IPS DF 19.7 (cell line): ENCODE measurements around the gene CDH13.

ENCODE experiments used
- DNase-seq: peaks from one replicate; pipeline ENCODE4 v3.0.0-alpha.2; 2013; ENCODE audit warnings: low read depth, low spot score

CDH13 gene

DNA sequence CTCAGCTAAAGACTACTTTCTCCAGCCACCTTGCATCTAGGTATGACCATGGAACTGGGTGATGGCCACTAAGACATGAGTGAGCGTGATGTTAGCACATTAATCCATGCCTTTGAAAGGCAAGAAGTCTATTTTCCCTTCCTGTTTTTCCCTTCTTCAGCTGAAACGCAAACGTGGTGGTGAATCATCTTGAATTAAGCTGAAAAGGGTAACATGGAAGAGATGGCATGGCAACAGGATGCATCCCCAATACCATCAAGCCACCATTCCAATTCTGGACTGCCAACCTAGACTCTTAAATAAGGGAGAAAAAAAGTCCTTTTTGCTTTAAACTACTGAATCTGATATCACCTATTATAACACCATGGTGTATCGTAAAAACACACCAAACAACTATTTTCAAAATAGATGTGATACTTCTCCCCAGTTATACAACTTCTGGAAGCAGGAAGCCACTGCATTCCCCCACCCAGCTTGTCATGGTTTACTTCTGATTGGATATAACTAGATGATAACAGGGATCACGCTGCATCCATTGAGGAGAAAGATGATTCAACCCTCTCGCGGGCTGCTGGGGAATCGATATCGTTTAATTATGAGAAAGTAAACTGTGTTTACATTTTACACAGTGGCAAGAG, 368.6 kb downstream of the CDH13 start:
- no peak for DNase-seq

DNA sequence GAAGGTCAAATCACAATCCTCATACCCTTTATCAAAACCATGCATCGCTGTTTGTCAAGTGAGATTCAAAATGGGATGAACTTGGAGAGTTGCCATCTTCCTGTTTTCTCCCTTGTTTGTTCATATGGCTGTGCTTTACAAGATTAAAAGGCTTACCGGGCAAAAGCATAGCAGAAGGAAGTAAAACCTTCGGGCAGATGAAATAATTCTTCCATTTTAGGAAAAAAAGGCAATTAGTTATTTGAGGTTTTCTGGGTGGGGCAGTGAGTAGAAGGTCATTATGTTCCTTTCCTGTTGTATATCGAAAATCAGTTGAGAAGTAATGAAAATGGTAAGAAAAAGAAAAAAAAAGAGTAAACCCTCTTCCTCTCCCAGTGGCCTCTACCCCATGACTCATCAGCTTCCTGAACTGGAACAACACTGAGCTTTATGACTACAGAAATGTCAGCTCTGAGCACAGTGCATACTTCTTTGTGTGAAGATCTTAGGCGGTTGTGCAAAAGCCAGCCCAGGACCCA, 369.2 kb downstream of the CDH13 start:
- DNase-seq, result no peak

DNA sequence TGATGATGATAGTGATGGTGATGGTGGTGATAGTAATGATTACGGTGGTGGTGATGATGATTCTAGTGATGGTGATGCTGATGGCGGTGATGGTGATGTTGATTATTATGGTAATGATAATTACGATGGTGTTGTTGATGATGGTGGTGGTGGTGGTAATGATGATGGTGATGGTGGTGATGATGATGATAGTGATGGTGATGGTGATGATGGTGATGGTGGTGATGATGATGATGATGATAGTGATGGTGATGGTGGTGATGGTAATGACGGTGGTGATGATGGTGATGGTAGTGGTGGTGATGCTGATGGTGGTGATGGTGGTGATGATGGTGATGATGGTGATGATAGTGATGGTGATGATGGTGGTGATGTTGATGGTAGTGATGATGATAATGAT, 370.0 kb downstream of the CDH13 start:
- DNase-seq, result no peak

DNA sequence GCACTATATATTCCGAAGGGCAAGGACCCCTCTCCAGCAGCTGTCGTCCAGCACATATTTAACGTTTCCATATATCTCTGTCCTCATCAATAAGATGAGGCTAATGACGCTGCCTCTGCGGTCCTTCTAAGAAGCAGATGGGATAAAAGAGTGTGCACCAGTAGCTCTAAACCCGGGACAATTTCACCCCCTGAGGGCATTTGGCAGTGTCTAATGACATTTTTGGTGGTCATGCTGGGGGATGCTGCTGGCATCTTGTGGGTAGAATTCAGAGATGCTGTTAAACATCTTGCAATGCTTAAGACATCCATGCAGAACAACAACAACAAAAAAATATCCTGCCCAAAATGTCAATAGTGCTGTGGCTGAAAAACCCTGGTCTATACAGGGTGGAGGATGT, 372.9 kb downstream of the CDH13 start:
- DNase-seq, result no peak

DNA sequence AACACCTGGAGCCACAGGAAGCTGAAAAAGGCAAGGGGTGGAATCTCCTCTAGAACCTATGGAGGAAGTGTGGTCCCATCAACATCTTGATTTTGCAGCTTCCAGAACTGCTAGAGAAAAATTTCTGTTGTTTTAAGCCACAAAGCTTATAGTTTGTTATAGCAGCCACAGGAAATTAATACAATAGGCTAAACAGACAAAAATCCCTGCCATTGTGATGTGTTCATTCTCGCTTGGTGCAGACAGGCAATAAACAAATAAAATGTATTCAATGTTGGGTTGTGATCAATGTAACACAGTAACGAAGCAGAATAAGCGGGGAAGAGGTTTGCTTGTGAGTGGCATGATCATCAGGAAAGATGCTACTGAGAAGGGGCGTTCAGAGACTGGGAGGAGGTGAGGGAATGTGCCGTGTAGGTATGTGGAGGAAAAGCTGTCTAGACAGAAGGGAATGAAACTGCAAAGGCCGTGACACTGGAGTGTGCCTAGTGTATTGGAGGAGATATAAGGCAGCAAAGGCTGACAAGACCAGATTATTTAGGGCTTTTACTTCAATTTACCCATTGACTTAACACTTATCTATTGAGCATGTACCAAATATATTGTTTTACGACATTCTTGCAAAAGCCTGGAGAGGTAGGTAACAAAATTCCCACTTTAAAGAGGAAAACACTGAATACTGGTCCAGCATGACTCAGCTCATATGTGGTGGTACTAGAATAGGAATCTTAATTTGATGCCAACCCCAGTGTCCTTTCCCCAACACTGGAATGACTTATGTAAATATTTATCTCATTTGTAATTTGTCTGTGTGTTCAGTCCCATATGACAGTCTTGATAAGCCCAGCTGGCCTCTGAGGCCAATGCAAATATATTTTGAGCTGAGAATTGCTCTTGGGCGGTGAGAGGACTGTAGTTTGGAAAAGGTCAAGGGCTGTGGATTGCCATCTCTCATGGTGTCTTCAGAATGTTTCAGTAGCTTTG, 375.9 kb downstream of the CDH13 start:
- no peak for DNase-seq

DNA sequence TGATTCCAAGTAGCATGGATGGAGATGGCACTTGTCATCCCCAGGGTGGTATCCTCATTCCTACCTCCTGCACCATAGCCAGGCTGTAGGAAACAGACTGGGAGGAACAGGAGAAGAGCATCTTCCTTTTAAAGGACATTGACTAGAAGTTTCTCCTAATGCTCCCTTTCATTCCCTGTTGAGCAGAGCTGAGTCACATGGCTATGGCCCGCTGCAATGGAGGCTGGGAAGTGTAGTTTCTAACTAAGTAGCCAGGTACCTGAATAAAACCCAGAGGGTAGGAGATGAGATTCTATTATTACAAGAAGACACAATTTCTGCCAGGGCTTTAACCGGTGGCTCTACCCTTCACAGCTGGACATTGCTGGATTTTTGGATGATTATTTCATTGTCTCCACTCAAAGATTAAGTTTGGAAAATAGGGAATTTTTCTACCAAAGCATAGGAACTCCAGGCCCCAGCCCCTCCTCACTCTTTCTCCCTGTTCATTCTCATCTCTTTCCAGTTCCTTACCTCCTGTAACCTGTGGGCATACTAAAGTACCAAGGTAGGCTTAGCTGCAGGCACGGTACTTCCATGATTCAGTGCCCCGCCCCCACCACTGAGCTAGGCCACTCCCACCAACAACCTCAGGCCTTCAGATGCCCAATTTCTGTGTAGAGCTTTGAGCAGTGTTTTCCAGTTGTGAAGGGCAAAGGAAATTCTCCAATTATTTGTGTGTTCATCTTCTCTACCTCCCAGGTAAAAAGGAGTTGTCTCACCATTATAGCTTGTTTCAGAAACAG, 378.3 kb downstream of the CDH13 start:
- DNase-seq, result no peak

DNA sequence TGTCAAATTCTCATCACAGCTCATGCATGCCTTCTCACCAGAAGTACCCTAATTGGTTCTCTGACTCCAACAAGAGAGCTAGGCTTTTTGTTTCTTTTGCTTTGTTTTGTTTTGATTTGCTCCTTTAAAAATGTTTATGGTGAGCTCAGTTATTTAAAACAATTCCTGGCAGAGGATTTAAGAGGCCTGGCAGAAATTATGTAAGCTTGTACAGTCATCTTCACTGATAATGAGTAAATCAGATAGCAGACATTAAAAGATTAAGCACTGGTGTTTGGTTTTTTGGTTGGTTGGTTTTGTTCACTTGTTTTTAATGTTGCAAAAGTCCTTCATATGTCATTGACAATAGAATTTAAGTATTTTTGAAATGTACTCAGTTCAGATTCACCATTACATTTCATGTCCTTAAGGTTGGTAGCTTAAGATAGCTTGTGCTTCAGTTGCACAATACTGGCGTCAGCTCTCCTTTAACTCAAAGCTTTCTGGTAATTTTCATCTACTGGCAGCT, 378.9 kb downstream of the CDH13 start:
- no peak for DNase-seq

DNA sequence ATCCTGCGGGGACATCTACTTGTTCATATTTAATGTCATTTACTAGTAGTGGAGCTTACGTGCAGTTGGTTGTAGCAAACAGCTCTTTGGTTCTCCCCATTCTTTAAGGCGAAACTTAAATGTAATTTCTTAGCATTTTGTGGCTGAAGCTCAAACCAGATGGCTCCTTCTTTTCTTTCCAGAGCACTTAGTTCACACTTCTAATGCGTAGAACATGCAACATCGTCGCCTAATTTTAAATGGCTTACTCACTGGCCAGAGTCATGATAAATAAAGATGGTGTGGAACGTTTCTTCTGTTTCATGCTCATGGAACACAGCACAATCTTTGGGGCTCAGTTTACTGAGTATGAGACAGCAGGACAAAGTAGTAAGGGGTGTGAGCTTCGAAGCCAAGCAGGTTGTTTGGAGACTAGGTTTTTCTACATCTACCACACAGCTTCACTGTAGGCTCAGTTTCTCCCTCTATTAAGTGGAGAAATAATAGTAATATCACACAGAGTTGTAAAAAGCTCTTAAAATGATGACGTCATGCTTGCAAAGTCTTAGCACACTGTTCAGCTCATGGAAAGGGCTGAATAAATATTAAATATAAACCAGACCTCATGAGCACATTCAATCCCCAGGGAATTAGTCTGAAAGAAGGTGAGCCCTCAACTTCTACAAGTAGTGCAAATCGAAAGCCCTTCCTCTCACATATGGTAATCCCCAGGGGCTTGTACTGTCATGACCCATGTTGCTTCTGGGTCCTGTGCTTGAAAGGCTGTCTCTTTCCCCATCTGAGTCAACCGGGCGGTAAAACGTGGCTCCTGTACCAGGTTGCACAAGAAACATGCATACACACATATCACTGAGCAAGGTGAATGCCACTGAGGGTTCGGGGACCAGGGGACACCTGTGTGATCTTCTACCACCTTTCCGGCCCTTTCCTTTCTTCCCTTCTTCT, 384.3 kb downstream of the CDH13 start:
- DNase-seq, result no peak

DNA sequence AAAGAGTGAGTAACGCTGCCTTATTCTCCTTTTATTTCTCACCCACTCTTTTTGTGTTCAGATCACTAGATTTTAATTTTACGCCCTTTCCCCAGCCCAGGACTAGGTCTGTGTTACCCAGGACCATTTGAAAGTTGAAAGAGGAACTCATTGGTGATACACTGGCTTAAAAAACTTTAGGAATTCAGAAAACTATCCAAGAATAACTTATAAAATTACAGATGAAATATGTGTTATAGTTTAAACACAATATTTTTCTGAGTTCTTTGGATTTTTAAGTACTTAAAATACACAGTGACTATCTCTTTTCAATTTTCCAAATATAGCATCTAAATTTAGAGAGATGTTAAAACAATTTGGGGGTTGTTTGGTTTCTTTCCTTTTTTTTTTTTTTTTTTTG, 385.2 kb downstream of the CDH13 start:
- no peak for DNase-seq

DNA sequence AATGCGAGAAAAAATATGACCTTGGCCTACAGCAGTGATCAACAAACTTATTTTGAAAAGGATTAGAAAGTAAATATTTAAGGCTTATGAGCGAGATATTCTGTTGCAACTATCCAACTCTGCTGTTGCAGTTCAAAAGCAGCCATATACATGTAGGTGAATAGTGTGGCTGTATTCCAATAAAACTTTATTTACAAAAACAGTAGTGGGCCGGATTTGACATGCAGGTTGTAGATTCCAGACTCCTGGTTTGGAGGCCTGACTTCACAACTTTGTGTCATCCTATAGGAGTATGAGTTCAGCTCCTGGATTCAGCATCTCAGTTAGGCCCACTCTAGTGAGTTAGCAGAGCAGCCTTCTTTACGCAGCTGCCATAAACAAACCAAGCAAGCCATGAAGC, 386.3 kb downstream of the CDH13 start:
- DNase-seq, result no peak

DNA sequence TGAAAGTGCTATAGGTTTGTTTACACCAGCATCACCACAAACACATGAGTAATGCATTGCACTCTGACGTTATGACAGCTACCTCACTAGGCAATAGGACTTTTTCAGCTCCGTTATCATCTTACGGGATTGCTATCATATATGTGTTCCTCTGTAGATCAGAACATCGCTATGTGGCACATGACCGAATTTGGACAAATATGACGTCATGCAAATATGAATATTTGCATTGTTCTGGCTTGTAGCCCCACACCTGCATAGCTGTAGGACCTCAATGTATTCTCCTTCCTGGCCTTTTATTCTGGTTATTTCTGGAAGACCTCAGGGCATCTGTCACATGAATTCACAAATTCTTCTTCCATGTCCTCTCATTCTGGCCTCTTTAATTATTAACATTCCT, 393.2 kb downstream of the CDH13 start:
- DNase-seq, result no peak

DNA sequence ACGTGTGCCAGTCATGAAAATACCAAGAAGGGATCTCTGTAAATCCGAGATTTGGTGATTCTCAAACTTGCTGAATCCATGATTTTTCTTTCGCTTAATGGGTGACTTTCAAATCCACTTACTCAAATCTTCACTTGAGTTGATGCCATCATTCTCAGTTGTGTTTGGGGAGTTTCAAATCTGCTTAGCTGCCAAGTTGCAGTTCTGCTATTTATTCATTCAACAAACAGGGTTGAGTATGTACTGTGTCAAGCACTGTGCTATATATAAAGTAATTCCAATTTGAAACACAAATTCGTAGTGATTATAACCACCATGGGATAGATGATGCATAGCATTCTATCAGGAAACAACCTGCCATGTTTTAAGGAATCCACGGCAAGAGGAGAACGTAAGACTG, 394.3 kb downstream of the CDH13 start:
- no peak for DNase-seq

DNA sequence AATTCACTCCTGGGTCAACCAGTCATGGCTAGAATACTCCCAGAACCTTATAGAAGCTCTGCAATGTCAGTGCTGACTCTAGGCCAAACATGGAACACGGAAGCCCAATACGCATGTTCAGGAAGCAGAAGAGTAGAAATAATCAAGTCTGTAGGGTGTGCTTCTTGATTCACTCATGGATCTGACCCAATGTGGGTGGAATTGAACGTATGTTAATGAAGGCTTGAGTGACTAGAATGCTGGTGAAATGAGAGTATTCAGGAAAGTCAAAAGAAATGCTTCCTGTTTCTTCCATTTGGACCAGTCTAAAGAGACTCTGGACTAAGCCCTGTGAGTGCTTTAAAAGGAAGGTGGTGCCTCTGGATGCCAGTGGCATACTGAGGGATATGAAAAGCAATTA, 395.0 kb downstream of the CDH13 start:
- DNase-seq, result no peak

DNA sequence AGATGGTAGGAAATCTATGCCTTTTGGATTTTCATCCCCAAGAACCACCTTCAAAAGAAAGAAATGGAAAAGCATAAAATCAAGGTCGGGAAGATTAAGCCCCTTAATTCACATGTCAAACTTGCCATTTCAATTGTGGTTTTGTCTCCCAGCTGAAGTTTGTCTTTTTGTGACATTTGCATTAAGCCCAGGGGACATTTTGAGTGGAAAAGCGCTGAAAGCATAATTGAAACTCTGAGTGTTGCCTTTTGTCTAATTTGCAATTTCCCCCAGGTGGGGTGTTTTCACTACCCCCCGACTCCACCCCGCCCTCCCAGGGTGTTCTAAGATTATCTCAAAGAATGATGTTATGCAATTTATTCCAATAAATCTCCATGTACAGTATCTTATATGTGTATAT, 396.2 kb downstream of the CDH13 start:
- no peak for DNase-seq

DNA sequence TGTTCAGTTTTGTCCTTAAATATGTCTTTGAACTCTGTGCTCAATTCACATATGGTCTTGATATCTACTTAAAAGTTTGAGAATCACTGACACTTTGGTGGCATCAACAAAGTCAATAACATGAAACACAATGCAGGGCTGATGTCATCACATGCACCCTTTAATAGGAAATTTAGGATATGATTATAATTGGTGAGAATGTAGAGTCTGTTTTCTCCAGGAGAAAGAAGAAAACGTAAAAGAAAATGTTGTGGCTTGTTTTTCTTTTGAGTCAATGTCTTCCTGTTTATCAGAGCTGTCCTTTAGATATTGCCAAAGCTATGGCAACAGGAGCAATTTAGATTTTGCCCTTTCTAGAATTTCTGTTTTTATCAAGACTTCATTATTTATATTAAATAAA, 396.9 kb downstream of the CDH13 start:
- no peak for DNase-seq

DNA sequence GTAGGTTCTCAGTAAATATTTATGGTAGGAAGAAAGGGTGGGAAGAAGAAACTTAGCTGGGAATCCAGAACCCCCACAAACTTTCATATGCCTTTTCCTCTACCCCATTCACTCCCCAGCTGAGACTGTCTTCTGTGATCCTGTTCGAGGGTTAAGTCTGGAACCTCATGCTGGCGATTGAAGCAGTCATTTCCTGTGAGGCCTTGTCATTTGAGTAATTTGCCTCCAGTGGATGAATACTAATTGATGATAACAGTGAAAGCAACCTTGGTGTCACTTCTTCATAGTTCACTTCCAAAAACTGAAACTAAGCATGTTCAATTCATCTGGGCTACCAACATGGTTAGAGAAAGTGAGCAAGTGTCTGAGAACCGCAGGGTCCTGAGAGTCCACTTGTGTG, 401.2 kb downstream of the CDH13 start:
- DNase-seq, result no peak

DNA sequence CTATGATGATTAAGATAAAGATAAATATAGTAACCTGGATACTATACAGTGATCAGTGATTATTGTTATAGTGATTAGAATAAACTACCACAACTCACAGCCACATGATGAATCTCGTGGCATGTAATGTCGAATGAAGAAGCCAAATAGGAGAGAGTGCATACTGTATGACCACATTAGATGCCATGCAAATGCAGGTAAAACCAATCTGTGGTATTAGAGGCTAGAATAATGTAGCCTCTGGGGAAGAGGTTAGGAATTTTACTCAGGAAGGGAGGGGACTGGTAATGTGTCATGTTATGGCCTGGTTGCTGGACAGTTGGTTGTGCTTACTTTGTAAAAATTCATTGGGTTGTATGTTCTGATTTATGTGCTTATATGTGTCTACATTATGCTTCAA, 402.7 kb downstream of the CDH13 start:
- no peak for DNase-seq

DNA sequence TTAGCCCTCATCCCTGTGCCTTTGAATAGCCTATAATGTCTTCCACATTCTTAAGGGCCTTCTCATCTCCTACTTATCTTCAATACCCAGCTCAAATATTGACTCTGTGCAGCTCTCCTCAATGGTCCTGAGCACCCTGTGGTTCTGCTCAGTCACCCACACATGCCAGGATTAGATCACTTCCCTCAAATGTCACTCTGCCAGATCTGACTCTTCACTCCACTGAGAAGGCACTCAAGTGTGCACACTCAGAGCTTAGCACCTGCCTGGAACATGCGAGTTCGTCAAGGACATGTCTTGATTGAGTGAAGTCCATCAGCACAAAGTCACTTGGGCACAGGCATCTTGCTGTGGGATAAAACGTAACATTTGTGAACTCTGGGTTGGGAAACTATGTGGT, 404.8 kb downstream of the CDH13 start:
- no peak for DNase-seq

DNA sequence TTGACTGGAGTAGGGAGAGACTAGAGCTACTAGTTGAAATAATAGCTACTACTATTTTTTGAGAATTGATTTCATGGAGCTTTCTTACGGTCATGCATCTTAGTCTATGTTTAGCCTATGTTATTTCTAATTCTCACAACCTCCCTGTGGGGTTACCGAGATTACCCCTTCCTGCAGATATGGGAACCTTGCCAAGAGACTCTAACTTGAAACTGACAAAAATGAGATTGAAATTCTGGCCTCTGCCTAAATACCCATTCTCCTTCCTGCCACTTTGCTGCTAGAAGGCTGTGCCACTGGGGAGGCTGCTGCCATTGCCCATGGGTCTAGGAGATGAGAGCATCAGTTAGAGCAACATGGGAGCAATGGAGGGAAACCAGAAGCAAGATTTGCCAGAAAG, 410.3 kb downstream of the CDH13 start:
- DNase-seq, result no peak

DNA sequence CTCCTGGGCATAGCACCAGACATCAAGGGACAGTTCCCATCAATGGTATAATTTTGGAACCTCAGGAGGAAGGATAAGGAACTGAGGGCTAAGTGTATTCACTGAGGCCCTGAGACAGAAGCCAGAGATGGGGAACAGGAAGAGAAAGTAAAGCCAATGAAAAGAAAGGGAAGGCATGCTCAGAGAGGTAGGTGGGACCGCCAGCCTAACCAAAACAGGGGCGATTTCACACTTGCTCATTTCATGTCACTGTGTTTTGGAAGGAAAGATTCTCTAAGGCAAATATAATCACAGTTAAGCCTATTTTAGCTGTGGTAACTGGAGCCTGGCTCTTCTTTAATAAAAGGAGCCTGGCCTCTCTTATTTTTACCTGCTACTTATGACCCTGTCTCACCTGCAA, 411.1 kb downstream of the CDH13 start:
- DNase-seq, result no peak

DNA sequence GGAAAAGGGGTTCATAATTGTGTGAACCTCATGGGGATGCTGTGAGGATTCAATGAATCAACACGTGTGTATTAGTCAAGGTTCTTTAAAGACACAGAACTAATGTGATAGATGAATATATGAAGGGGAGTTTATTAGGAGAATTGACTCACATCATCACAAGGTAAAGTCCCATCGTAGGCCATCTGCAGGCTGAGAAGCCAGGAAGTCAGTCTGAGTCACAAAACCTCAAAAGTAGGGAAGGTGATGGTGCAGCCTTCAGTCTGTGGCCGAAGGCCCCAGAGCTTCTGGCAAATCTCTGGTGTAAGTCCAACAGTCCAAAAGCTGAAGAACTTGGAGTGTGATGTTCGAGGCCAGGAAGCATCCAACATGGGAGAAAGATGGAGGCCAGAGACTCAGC, 413.4 kb downstream of the CDH13 start:
- no peak for DNase-seq
